ENCODE measurements around the gene HTT. TPM values are rescaled to one million over a fixed set of nuclear protein-coding genes. Genes with fewer than 3 reads are reported as not detected.

Gene HTT
- total RNA-seq, 4 donors from 2014 or later: 50.1 to 192 (median 81.0) TPM

DNA sequence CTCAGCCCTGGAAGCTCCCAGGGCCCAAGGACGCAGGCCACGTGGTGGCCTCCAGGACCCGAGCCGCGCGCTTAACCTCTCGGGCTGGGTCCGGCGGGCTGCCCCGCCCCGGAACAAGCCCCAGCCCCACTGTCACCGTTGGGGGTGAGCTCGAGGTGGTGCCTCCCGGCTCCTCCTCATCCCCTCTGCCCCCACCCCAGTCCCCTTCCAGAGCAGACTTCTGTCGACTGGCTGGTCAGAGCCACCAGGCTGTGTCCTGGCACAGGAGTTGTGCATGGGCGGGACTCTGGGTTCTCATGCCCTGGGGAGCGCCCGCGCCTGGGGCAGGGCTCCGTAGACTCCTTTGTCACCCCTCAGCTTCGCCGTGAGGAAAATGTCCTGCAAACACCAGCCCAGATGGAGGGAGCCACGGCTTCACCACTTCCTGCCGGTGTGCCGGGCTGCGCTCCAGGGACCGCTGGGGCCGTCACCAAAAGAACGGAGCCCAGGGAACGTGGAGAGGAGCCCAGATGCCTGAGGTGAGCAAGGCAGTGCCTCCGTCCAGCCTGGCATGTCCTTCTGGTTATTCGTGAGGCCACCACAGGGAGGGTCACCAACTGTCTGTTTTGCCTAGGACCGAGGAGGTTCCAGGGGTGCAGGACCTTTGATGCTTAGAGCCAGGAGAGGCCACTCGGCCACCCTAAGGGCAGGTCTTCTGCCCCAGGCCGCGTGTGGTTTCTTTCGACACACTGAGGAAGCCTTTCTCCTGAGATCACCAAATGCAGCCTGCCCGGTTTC is 211.3 kb downstream of the HTT start:
- H3K27me3 ChIP-seq: peaks cover 38% of the 10 kb centered on the region
- H3K4me3 ChIP-seq: no peak overlapping the region
- H3K27ac ChIP-seq: no peak overlapping the region
- no peaks in the 10 kb centered on the region for H3K9me3 ChIP-seq
- H3K36me3 ChIP-seq: no peaks in the 10 kb centered on the region
- TF ChIP-seq, protein P1, sequence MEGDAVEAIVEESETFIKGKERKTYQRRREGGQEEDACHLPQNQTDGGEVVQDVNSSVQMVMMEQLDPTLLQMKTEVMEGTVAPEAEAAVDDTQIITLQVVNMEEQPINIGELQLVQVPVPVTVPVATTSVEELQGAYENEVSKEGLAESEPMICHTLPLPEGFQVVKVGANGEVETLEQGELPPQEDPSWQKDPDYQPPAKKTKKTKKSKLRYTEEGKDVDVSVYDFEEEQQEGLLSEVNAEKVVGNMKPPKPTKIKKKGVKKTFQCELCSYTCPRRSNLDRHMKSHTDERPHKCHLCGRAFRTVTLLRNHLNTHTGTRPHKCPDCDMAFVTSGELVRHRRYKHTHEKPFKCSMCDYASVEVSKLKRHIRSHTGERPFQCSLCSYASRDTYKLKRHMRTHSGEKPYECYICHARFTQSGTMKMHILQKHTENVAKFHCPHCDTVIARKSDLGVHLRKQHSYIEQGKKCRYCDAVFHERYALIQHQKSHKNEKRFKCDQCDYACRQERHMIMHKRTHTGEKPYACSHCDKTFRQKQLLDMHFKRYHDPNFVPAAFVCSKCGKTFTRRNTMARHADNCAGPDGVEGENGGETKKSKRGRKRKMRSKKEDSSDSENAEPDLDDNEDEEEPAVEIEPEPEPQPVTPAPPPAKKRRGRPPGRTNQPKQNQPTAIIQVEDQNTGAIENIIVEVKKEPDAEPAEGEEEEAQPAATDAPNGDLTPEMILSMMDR (IDR thresholded peaks at IDR 0.05): no peak
- TF ChIP-seq POLR2AphosphoS5 (IDR thresholded peaks at IDR 0.05): no peak
- no peak for TF ChIP-seq POLR2A (IDR thresholded peaks at IDR 0.05)
- TF ChIP-seq EP300 (IDR thresholded peaks at IDR 0.05): no peak
- peak in 1 of 2 donors; percentile 80 for DNase-seq (ENCODE audit: low spot score in 2 of 2)
- WGBS: 37% methylated on average over 24 of the region's 38 CpGs
- H3K4me1 ChIP-seq: peaks cover 27% of the 10 kb centered on the region

DNA sequence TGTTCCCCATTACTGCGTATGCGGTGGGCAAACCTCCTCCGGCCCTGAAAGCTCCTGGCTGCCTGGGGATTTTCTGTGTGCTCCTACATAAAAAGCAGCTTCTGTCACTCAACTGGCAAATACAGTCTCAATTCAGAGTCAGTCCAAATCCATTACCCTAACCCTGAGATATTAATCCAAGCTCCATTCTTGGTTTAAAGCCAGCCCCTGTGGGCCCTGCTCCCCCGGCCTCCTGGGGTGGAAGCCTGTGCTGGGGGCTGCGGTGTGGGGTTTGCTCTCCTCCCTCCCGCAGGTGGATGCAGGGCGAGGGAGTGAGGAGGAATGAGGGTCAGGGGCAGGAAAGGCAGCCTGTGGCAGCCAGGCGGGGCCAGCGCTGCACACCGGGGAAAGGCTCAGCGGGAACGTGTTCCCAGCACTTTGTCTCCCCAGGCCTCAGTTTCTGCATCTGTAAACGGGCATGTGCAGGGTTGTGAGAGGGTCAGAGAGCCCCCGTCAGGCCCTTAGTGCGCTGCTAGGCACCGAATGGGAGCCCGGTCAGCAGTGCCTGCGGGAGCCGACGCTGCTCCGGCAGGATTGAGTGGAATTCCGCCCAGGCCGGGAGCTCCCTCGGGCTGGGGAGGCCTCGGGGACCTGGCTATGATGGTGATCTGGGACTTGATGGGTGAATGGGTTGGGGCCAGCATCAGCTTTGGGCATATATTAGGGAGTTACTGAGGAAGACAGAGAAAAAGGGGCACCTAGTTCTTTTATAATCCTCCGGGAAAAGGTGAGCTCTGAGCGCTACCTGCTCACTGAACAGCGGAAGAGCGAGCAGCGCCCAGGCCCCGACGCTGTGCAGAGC is 212.1 kb downstream of the HTT start:
- TF ChIP-seq POLR2A (IDR thresholded peaks at IDR 0.05) (no peak), EP300 (IDR thresholded peaks at IDR 0.05) (no peak), POLR2AphosphoS5 (IDR thresholded peaks at IDR 0.05) (no peak)
- TF ChIP-seq, protein P1 (IDR thresholded peaks at IDR 0.05): no peak
- WGBS: 61% methylated on average over 32 of the region's 32 CpGs
- H3K4me1 ChIP-seq: peaks cover 32% of the 10 kb centered on the region
- H3K27ac ChIP-seq: no peak overlapping the region
- no peaks in the 10 kb centered on the region for H3K9me3 ChIP-seq
- H3K27me3 ChIP-seq: peaks cover 38% of the 10 kb centered on the region
- H3K36me3 ChIP-seq: no peaks in the 10 kb centered on the region
- H3K4me3 ChIP-seq: no peak overlapping the region
- peak in 1 of 2 donors; percentile 64 for DNase-seq (ENCODE audit: low spot score in 2 of 2)

DNA sequence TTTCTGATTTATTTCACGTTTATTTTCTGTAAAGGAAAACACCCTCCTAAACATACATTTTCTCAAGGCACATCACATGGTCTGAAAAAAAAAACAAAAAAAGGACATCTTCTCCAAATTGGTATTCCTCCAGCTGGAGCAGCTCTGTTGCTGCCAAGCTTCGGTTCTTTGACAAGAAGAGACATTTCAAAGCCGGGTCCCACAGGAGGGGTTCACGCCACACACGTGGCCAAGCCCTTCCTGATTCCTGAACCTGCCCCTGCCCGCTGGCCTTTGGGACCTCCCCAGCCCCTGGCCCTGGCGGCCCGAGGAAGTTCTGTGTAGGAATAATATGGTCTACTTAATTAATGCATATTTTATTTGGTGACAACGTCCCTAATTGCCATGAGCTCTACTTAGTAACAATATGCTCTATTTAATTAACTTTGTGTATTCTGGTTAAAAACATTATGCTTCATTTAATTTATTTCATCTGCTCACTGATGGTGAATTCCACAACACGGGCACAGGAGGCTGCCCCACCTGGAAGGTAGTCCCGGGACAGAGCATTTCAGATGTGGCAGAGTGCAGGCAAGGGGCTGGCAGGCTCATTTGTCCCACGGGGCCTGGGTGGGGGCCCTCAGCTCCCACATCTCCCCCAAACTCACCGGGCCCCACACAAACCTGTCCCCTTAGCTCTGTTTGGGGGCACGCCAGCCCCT is 212.9 kb downstream of the HTT start:
- Histone ChIP-seq H3K4me1 (peaks cover 40% of the 10 kb centered on the region), H3K4me3 (no peak overlapping the region), H3K27ac (no peak overlapping the region), H3K36me3 (no peaks in the 10 kb centered on the region), H3K27me3 (peaks cover 38% of the 10 kb centered on the region), H3K9me3 (no peaks in the 10 kb centered on the region)
- 27% methylated on average over 14 of the region's 14 CpGs for WGBS
- TF ChIP-seq POLR2A (IDR thresholded peaks at IDR 0.05): no peak
- no peak for TF ChIP-seq POLR2AphosphoS5 (IDR thresholded peaks at IDR 0.05)
- TF ChIP-seq, protein P1 (IDR thresholded peaks at IDR 0.05): no peak
- TF ChIP-seq EP300 (IDR thresholded peaks at IDR 0.05): no peak
- DNase-seq (ENCODE audit: low spot score in 2 of 2): peak in 1 of 2 donors; percentile 62

DNA sequence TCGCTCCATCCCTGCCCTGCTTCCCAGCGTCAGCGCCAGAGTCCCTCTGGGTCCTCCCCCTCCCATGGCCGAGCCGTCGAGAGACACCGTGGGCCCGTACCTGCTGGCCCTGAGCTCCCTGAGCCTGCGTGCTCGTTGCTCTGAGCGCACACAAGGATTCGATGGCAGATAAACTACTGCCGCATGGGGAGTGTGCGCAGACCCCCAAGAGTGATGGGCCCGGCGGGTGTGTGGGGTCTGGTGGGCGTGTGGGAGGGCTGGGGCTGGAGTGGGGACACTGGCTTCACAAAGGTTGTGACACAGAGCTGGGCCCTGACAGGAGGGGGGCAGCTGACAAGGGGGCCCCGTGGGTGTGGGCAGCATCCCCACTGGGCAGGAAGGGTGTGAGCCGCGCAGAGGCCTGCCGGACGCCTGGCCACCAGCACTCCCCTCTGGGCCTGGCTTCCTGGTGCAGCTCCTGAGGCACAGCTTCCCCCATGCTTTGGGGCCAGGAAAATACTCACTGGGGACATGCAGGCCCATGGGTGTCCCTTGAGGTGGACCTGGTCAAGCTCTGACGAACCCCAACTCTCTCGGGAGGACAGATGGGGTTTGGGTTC is 213.6 kb downstream of the HTT start:
- Histone ChIP-seq H3K27ac (no peak overlapping the region), H3K36me3 (no peaks in the 10 kb centered on the region), H3K4me3 (no peak overlapping the region), H3K9me3 (no peaks in the 10 kb centered on the region), H3K4me1 (peaks cover 41% of the 10 kb centered on the region), H3K27me3 (peaks cover 38% of the 10 kb centered on the region)
- TF ChIP-seq POLR2AphosphoS5 (IDR thresholded peaks at IDR 0.05): no peak
- TF ChIP-seq, protein P1 (IDR thresholded peaks at IDR 0.05): no peak
- TF ChIP-seq EP300 (IDR thresholded peaks at IDR 0.05): no peak
- no peak for TF ChIP-seq POLR2A (IDR thresholded peaks at IDR 0.05)
- WGBS: 69% methylated on average over 19 of the region's 24 CpGs
- DNase-seq (ENCODE audit: low spot score in 2 of 2): peak in 1 of 2 donors; percentile 67

Measured in suprapubic skin (tissue), 4 donors.